Neural crest cell (in vitro differentiated cells): ENCODE measurements around the gene NPIPB2. TPM values are rescaled to one million over a fixed set of nuclear protein-coding genes. Genes with fewer than 3 reads are reported as not detected.
"Not testable (repeated sequence)": the region's sequence is repeated elsewhere in the genome, so short reads cannot be mapped to it uniquely, and the experiment has no call there.

Source experiments
- DNase-seq: peaks from one replicate; pipeline ENCODE4 v3.0.0; 2021; ENCODE audit warnings: low read depth, mixed read lengths, low spot score
- H3K27ac Mint-ChIP-seq: one replicate; pipeline ENCODE4 v1.8.0; 2021; ENCODE audit warnings: mild to moderate bottlenecking, mixed read lengths; ENCODE audit not compliant: unreplicated experiment
- H3K27me3 Mint-ChIP-seq: 2 replicates; pipeline ENCODE4 v1.8.0; 2021; ENCODE audit warnings: low read depth, mild to moderate bottlenecking, mixed read lengths
- H3K36me3 Mint-ChIP-seq: 2 replicates; pipeline ENCODE4 v1.8.0; 2021; ENCODE audit warnings: low read depth, mild to moderate bottlenecking, mixed read lengths
- H3K4me1 Mint-ChIP-seq: 2 replicates; pipeline ENCODE4 v1.8.0; 2021; ENCODE audit warnings: mixed read lengths
- H3K4me3 Mint-ChIP-seq: one replicate; pipeline ENCODE4 v1.8.0; 2021; ENCODE audit warnings: mild to moderate bottlenecking, mixed read lengths
- H3K9me3 Mint-ChIP-seq: 2 replicates; pipeline ENCODE4 v1.8.0; 2021; ENCODE audit warnings: mixed read lengths
- long read RNA-seq: library from polyadenylated mRNA; unstranded; transcript quantifications from one replicate; pipeline ENCODE4 v2.0.0, GENCODE V29; 2020
- total RNA-seq: library from RNA; stranded (reverse); gene quantifications from 2 replicates; pipeline ENCODE4 v1.2.1, GENCODE V29; 2021
- TF ChIP-seq, protein P1 (sequence below): fragments of 200-600 bp; sonication (generic); conservative IDR thresholded peaks from 2 replicates; pipeline ENCODE4 v1.5.0; 2021; ENCODE audit warnings: antibody characterized with exemption, mild to moderate bottlenecking

NPIPB2 gene
- total RNA-seq = 10.1 and 12.4 TPM in 2 replicates
- long read RNA-seq, partial matches to known transcripts = 1 of 5 reads
- long read RNA-seq, other reads (novel, unspliced or antisense) = 4 of 5 reads

DNA sequence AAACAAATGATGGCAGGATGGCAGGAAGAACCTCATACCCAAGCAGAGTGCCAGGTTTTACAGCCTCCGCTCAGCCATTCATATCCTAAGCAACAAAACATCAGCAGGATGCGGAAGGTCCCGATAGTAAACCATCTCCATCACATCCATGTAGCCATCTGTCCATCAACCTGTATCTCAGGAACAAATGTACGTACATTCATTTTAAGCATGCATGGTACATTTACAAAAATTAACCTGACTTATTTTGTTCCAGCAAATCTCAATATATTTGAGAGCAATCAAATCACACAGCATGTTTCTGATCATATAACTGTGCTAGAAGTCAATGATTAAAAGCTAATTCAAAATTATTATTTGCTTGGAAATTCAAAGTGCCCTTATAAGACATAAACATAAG lies at the start of gene NPIPB2:
TSS of gene NPIPB2 (minus strand) at position 101 of the 400 bp plus-strand sequence. CDS start at position 101, 0 bp downstream.
- H3K36me3 Mint-ChIP-seq, H3K4me3 Mint-ChIP-seq, H3K27me3 Mint-ChIP-seq, DNase-seq, H3K9me3 Mint-ChIP-seq, H3K4me1 Mint-ChIP-seq: not testable (repeated sequence)
- H3K27ac Mint-ChIP-seq = peak within 1 kb of the TSS; percentile 67

DNA sequence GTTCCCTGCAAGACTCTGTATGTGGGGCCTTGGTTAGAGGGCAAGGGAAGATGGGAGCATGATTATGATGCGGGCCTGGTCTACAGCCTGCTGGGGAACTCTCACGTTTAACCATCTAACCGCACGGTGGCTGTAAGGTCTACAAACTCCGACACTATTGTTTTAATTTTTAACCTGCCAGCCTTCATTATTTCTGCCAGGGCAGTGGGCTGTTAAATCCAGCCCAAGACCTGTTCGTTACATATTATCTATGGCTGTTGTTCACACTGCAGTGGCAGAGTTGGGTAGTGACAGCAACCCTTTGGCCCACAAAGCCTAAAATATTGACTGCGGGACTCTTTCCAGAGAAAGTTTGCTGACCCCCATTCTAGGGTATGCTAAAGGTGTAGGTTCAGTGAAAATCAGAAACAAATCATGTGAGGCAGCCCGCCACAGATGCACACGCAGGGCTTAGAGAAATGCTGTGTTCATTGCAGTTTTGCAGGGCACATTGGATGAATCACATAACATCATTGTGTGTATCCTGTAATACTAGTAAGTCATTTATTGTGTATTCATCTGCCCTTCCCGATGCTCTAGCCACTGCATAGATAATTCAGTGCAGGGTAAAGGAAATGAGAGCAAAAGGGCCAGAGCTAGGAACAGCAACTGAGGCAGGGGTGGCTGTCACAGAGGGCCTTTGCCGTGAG lies 49.0 kb upstream of the NPIPB2 start:
- Mint-ChIP-seq H3K9me3 (no peaks in the 10 kb centered on the region), H3K27ac (no peak overlapping the region), H3K4me1 (peaks cover 8% of the 10 kb centered on the region), H3K27me3 (no peaks in the 10 kb centered on the region), H3K4me3 (no peak overlapping the region), H3K36me3 (no peaks in the 10 kb centered on the region)
- no peak for DNase-seq
- TF ChIP-seq, protein P1, sequence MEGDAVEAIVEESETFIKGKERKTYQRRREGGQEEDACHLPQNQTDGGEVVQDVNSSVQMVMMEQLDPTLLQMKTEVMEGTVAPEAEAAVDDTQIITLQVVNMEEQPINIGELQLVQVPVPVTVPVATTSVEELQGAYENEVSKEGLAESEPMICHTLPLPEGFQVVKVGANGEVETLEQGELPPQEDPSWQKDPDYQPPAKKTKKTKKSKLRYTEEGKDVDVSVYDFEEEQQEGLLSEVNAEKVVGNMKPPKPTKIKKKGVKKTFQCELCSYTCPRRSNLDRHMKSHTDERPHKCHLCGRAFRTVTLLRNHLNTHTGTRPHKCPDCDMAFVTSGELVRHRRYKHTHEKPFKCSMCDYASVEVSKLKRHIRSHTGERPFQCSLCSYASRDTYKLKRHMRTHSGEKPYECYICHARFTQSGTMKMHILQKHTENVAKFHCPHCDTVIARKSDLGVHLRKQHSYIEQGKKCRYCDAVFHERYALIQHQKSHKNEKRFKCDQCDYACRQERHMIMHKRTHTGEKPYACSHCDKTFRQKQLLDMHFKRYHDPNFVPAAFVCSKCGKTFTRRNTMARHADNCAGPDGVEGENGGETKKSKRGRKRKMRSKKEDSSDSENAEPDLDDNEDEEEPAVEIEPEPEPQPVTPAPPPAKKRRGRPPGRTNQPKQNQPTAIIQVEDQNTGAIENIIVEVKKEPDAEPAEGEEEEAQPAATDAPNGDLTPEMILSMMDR = no peak

DNA sequence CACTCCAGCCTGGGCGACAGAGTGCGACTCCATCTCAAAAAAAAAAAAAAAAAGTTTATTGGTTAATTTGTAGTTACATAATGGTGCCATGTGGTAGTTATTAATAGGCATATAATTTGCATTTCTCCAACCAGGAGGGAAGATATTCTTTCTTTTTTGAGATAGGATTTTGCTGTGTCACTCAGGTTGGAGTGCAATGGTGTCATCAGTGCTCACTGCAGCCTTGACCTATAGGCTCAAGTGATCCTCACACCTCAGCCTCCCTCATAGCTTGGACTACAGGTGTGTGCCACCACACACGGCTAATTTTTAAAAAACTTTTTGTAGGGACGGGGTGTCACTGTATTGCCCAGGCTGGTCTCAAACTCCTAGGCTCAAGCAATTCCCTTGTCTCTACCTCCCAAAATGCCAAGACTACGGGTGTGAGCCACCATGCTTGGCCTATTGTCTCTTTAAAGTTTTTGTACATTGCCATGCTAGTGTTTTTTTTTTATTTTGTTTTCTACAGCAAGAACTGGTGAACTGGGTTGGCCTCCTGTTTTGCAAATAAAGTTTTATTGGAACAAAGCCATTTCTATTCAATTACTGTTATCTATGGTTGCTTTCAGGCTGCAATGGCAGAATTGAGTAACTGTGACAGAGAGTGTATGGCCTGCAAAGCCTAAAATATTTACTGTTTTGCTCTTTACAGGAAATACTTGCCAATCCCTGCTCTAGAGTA lies 46.6 kb upstream of the NPIPB2 start:
- Mint-ChIP-seq H3K27me3 (no peaks in the 10 kb centered on the region), H3K4me1 (no peaks in the 10 kb centered on the region), H3K27ac (no peak overlapping the region), H3K4me3 (no peak overlapping the region), H3K9me3 (no peaks in the 10 kb centered on the region), H3K36me3 (no peaks in the 10 kb centered on the region)
- TF ChIP-seq, protein P1 = no peak
- no peak for DNase-seq

DNA sequence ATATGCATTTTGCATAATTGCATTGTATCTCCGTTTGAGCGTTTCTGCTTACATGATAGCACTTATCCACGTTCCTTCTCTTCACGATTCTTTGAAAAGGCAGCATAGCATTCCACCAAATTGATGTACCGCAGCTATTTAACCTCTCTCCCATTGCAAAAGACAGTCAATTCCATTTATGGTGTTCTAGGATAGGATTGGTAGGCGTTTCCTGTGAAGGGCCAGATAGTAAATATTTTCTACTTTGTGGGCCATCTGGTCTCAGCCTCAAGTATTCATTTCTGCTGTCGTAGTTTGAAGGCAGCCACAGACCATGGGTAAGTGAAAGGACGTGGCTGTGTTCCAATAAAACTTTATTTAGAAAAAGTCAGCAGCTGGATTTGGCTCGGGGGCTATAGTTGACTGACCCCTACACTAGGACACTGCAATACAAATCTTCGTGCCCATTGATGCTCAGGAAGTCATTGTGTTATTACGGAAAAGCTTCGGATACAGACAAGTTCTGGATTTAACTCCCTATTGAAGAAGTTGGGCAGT lies 44.7 kb upstream of the NPIPB2 start:
- Mint-ChIP-seq H3K27me3 (no peaks in the 10 kb centered on the region), H3K9me3 (no peaks in the 10 kb centered on the region), H3K4me1 (no peaks in the 10 kb centered on the region), H3K4me3 (no peak overlapping the region), H3K27ac (no peak overlapping the region), H3K36me3 (no peaks in the 10 kb centered on the region)
- TF ChIP-seq, protein P1 = no peak
- no peak for DNase-seq

DNA sequence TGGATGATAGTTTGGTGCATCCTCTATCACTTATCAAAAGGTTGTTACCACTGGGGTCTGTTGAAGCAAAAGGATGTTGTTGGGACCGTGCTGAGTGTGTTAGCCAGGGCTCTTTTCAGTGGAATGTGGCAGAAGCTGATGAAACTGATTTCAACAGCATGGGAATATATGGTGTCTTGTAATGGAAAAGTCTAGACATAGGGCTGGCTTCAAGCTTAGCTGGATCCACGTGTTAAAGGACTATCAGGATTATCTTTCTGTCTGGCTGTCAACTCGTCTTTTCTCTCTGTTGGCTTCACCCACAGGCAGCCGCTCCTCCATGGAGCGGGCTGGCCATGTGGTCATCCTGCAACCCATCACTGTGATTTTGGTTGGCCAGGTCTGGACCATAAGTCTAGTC lies 43.4 kb upstream of the NPIPB2 start:
- Mint-ChIP-seq H3K4me3 (no peak overlapping the region), H3K4me1 (no peaks in the 10 kb centered on the region), H3K27me3 (no peaks in the 10 kb centered on the region), H3K27ac (no peak overlapping the region), H3K36me3 (no peaks in the 10 kb centered on the region), H3K9me3 (no peaks in the 10 kb centered on the region)
- no peak for DNase-seq
- TF ChIP-seq, protein P1 = no peak
